GM18498 (cell line): ENCODE data around the gene PLXND1.

ENCODE experiments used
- ATAC-seq: cut with Tn5 transposase; IDR thresholded peaks from one replicate; pipeline ENCODE4 v1.9.1; 2021; ENCODE audit warnings: mild to moderate bottlenecking, moderate library complexity; ENCODE audit not compliant: unreplicated experiment

The PLXND1 gene

DNA sequence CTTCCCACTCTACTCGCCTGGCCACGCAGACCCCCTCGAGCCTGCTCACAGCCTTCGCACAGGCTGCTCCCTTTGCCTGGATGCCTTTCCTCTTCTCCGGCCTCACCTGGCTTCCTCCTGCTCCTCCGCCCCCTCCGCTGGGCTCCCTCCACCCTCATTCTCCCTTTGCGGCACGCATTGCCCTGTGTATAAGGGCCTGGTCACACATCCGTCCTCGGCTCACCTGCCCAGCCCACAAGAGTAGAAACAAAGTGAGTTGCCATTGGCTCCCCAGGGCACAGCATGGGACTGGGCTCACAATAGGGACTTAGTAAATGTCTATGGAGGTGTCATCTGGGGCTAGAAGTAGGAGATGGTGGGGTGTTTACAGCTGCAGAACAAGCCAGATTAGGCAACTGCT lies 4.2 kb downstream of the PLXND1 start:
- ATAC-seq: no peak

DNA sequence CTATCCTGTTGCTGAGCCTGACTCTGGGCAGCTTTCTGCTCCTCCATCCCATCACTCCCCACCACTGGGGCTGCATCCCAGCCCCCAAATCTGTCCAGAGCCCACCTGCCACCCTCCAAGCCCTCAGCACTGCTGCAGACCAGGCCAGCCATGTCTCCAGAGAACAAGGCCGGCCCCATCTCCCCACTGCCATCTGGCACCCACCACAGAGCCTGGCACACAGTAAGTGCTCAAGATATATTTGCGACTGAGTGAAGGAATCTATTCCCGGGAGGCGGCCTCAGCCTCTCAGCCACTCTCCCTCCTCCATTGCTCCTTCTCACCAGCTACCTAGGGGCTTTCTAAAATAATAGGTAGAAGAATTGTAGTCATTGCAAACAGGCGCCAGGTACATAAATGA lies 4.8 kb downstream of the PLXND1 start:
- no peak for ATAC-seq

DNA sequence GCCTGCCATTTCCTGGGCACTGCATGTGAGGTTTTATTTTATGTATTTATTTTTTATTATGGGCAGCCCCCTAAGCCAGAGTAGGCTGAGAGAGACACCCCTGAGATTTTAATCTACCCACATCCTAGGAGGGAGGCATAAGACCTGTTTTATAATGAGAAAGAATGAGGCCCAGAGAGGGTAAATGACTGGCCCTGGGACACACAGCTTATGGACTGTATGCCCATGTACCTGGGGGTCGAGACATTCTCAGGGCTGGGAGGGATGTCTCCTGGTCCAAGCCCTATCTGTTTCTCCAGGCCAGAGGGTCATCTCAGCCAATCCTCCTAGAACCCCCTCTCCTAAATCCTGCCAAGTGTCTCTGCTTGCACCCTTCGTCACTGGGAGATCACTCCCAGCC lies 6.1 kb downstream of the PLXND1 start:
- ATAC-seq: no peak

DNA sequence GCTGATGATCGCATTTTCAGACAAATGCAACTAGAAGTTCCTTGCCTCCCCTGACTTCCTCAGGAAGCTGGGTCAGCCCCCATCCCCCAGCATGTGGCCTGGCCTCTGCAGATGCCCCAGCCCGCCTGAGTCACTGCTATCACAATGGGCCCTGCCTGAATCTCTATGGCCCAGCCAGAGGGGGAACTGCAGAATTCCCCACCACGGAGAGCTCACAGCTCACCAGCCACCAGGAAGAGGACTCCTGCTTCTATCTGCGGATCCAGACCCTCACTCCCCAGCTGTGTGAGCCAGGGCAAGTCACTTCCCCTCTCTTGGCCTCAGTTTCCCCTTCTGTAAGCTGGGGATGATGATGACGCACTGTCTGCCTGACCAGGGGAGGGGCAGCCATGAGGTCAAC lies 6.9 kb downstream of the PLXND1 start:
- no peak for ATAC-seq

DNA sequence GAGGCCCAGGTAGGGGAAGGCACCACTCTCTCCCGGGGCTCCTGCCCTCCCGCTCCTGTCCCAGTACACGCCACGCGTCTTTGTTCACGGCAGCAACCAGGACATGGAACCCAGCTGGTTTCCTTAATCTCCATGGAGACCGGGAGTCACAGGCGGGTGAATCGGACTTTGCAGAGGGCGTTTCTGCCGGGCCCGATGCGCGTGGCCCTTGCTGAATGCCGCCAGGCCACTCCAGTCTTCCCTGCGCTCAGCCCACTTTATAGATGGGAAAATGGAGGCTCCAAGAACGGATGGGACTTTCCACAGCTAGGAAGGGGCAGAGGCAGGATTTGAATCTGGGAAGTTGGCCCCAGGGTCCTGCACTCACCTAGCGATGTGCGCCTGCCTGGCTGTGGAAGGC lies 7.4 kb downstream of the PLXND1 start:
- ATAC-seq: no peak

DNA sequence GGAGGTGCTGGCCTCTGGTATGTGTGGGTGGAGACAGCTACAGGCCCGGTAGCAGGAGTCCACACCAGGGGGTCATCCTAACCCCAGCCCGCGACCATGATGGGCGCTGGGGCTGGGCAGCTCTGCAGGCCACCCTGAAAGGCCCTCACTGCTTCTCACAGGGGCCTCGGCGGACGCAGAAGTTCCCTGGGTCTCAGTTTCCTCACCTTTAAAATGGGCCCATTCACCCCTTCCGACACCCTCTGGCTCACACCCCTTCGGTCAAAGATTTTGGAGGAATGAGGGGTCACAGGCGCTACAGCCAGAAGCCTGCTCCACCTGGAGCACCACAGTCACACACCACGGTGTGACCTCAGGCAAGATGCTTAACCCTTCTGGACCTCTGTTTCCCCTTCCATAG lies 8.0 kb downstream of the PLXND1 start:
- ATAC-seq: no peak

DNA sequence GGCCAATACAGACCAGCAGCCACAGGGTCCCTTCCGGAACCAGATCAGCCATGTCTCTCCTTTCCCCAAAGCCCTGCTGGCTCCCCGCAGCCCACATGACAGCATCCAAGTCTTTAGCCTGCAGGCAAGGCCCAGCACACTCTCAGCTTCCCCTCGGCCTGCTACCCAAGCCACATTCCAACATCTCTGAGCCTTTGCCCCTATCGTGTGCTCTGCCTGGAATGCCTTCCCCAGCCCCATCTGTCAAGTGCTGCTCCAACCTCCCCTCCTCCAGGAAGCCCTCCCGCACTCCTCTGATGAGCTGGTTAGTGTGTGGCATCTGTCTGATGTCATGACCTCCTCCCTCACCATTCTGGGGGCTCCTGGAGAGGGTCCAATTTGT lies 8.5 kb downstream of the PLXND1 start:
- no peak for ATAC-seq

DNA sequence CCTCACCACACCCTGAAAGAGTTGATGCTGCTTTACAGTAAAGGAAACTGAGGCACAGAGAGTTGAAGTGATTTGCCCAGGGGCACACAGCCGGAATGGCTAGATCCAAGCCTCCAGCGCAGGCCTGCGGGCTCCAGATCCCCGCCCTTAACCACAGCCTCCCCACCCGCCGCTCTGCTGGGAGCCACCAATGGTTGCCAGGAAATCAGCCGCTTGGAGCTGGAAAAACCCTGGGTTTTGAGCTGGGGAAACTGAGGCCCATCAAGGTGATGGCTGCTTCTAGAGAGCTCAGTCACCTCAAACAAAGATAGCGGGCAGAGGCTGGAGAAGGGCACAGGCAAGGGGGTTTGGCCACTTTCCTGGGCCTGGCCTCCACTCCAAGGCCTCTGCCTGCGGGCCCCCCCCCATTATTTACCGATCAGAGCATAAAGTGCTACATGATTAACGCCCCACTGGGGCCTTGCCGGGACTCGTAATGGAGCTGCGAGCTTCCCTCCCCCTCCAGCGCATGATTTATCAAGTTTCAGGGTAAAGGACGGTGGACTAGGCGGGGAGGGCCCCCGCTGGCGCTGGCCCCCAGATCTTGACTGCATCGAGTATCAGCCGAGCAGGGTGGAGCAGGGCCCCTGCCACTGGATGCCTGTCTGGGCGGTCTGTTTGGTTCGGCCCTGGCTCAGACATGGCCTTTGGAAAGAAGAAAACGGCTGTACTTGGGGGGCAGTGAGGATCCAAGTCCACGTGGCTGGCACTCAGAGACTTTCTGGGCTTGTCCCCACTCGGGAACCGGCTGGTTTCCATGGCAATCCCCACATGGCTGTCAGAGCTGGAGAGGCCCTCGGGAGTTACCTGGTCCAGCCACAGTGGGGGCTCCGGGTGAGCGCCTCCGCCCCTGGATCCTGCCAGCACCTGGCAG lies 9.1 kb downstream of the PLXND1 start:
- ATAC-seq: no peak

DNA sequence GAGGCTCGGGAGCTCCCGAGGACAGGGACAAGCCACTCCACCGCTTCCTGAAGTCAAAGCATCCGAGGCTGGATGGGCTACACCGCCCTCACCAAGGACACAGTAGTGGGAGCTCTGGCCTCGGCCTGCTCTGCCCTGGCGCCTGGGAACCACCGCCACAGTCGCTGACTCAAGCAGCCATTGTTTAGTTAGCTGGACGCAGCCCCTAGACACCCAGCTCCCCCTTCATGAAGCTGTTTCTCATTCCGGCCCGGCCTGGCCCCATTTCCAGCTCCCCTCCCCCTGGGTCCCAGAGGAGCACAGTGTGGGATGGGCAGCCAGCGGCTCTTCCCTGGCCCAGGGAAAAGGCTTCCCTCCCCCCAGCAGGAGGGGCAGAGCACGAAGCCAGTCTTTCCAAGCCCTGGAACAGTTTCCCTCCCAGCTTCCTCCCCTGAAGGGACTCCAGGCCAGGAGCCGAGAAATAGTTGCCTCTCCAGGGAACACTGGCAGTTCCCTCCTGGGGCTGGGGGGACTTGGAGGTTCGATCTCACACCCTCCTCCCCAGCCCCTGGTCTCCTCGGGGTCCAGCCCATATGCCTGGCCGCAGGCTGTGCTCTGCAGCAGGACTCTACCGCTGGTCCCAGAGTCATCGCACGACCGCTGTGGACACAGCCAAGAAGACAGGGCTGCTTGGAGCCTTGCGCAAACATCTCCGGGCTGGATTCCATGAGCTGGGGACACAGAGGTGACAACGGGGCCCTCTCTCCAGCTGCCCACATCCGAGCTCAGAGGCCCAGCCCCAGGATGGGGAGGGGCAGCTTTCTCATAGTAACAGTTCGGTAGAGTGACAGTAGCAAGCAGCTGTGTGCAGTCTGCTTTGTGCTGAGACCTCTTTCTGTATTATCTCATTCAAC lies 10.0 kb downstream of the PLXND1 start:
- no peak for ATAC-seq

DNA sequence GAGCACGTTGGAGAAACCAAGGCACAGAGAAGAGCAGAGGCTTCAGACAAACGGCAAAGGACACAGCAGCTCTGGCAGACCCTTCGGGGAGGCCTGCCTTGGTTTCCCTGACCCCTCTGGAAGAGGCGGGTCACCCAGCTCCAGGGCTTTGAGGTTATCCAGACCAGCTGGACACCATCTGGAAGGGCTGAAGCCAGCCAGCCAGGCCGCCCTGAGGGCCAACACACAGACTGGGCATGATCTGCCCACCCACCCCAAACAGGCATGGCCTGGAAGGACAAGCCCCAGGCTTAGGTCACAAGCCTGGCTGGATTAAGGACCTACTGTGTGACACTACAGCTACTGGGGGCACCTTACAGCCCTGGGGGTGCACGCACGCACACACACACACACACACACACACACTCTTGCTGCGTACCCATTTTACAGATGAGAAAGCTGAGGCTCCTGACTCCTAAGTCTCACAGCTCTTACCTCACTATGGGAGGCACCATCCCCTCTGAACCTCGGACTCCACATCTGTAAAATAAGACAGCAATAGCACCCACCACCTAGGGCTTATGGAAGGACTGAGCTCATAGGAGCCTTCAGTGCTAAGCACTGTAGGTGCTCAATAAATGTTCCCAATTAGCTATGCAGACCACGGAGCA lies 10.8 kb downstream of the PLXND1 start:
- no peak for ATAC-seq

DNA sequence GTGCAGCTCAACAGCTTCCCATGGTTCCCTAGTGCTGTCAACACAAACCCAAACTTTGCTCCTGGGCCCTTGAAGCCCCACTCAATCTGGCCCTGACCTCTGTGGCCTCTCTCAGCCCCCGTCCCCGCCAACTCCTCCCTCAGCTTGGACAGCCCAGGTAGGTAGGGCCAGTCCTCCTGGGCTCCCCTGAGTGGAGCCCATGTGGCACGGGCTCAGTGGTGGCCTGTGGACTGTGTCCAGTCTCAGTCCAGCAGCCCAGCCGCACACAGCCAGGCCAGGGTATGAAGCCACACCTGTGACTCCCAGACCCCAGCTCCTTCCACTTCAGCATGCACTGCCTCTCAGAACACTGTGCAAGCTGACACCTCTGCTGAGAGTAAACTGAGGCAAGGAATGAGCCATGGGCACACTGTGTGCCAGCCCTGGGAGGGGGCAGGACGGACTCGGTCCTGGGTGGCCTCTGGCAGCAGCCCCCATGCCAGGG lies 11.5 kb downstream of the PLXND1 start:
- ATAC-seq: no peak

DNA sequence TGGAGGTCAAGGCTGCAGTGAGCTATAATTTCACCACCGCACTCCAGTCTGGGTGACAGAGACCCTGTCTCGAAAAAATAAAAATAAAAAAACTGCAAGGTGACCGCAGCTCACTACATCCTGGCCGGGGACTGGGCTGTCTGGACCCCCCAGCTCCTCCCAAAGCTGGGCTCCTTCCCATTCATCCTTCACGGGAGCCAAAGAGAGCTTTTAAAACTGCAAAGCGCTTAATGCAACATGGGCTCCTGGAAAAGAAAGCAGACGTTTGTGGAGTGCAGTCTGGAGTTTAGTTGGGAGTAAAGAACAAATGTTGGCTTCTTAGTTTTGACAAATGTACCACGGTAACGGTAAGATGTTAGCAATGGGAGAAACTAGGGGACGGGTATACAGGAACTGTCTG lies 12.1 kb downstream of the PLXND1 start:
- no peak for ATAC-seq

DNA sequence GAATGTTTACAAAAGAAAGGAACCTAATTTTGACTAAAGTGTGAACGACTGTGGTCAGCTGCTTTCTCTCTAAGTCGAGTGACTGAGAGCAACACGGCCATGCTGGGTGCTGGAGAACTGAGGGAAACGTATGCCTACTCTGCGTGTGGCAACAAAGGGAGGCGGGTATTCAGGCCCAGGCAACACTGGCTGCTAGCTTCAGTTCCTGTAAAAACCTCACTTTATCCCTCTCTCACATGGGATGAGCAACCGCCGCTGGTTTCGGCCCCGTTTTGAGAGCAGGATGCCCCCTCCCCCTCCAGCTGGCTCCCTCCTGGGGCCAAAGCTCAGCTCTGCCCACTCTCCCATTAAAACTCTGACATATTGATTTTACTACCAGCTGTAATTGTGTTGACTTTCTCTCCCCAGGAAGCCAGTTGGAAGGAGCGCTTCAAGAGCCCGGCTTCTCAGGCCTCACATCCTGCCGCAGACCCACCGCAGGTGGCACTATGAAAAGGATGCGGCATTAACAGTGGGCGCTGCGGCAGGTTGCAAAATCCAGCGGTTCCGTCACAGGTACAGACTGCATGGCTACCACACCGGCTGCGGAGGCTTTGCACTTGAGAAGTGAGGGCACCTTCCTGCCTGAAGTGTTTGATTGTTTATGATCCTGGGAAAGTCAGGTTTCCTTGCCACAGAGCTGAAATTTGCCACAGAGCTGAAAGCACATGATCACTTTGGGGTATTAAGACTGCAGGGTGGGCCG lies 12.7 kb downstream of the PLXND1 start:
- no peak for ATAC-seq

DNA sequence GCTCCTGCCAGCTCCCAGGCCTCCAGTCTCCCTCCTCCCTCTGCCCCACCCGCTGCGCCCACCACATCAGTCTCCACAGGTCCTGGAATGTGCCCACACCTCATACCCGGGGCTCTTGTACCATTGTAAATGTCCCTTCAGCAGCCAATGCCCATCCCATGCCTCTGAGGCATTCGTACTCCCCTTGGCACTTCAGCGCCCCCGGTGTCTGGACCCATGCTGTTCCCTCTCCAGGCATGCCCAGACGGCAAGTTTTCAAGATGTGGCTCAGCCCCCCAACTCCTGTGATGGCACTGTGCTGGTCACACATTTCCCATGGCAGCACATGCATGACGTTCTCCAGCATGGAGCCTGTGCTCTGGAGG lies 13.3 kb downstream of the PLXND1 start:
- no peak for ATAC-seq

DNA sequence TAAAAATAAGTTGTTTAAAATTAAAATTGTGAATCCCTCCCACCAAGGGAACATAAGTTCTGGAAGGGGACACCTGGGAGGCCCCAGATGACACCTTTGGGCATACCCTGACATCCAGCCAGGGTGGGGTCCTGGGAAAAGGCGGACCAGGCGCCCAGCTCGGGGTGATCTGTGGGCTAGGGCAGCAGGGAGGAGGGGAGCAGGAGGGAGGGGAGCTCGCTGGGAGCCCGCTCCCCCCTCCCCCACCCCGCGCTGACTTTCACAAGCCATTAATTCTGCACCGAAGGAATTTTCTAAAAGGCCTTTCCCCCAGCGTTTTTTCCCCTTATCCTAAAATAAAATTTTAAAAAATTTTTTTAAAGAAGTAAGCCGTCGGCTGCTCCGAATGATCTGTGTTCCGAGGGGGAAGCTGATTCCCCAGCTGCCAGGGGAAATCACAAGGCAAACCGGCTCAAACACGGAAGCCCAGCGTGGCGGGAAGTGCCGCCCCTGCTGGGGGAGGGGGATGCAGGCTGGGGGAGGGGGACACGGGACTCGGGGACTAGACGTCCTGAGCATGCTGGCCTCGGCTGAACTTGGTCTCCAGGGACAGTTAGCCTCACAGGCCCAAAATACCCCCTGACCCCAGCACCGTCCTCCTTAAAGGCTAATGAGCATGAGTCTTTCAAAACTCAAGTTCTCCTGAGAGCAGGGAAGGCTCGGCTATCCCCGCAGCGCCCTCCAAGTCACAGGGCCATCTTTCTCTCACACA lies 13.9 kb downstream of the PLXND1 start:
- ATAC-seq: no peak

DNA sequence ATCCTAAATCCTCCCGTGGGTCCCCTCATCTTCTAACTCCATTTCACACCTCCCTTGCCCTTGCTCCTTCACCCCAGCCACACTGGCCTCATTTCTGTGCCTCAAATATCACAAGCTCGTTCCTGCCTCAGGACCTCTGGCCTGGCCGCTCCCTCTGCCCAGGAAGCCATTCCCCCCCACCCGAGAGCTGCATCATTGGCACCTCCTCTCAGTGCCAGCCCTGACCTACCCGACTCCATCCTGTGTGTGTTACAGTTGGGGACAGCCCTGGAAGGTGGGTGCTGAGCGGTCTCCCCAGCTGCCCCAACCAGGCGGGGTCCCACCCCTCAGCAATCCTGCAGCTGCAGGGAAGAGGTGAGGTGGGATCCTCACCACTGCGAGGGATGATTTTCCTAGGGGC lies 14.5 kb downstream of the PLXND1 start:
- no peak for ATAC-seq

DNA sequence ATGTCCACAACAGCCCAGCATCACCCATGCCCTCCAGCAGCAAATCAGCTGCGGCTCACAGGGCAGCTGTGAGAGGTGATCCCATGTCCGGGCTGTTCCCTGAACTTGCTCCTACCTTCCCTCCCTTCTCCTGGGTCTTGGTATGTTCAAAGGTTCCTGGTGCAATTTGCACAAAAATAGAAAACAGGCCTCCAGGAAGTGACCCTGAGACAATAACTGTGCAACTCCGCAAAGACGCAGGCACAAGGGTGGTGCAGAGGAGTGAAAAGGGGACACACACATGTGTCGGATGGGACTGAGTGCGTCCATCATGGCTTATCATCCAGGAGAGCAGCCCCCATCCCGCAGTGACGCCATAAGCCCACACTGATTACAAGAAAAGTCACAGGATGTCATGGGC lies 16.3 kb downstream of the PLXND1 start:
- no peak for ATAC-seq

DNA sequence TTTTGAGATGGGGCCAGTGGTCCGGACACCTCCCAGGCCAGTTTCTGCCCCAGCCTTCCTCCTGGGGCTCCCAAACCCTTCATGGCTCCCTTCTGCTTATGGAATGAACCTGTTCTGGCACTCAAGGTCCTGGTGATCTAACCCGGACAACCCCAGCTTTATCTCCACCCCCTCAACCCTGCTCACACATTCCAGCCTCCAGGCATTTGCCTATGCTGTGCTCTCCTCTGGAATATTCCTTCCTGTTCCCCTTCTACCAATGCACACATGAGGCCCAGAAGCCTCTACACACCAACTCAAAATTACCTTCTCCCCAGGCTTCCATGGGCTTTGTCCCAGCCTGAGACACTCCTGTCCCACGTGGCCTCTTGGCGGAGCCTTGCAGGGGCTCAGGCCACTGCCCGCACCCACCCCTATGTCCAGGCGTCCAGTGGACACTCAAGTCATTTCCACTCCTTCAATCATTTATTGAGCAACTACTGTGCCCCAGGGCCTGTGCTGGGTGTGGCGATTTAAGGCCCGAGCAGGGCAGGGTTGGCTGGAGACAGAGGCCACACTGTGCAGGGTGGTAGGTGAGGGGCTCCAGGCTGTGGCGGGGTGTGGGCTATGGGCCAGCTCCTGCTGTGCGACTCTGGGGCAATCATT lies 18.8 kb downstream of the PLXND1 start:
- ATAC-seq: no peak

DNA sequence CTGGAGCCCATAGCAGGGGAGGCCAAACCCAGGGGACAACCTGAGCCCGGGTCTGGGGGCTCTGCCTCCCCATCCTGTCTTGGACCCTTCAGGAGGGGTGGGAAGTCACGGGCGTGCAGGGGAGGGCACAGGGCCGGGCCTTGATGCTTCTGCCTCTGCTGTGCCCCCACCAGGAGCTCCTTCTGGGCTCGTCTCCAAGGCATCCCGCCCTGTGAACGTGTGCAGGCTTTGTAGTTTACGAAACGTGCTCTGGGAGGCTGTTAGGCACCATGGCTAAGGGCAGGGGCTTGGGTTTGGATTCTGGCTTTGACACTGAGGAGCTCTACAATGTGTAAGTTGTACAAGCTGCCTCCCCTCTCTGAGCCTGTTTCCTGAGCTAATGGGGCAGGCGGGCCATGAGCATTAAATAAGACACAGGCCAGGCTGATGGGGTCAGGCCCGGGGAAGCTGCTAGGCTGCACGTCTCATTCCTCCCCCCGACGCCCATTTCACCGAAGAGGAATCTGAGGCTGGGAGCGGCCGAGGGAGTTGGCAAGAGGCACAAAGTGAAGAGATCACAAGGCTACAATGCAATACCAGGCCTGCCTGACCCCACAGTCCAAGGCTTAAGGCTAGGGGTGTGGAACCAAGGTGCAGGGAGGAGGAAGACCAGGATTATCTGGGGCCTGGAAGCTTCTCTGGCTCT lies 19.6 kb downstream of the PLXND1 start:
- no peak for ATAC-seq
